ENCODE measurements around the gene KLK15.
"Not testable (repeated sequence)": the region's sequence is repeated elsewhere in the genome, so short reads cannot be mapped to it uniquely, and the experiment has no call there.

Gene KLK15

DNA sequence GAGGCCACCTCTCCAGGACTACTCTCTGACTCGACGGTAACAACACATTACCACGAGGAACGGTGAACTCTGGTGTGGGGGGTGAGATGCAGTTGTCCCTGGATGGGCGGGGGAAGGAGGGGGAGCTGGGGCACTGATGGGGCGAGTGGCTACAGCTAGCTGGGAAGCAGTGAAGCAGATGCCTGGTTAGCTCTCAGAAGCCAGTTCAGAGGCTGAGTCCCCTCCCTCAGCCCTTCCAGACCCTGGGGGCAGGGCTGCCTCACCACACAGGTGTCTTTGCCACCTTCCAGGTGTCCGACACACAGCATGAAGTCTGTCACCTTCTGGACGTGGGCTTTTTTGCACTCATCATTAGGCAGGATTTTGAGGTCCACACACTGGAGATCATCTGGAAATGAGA is 13.7 kb downstream of the KLK15 start:
- DNase-seq, result no peak

DNA sequence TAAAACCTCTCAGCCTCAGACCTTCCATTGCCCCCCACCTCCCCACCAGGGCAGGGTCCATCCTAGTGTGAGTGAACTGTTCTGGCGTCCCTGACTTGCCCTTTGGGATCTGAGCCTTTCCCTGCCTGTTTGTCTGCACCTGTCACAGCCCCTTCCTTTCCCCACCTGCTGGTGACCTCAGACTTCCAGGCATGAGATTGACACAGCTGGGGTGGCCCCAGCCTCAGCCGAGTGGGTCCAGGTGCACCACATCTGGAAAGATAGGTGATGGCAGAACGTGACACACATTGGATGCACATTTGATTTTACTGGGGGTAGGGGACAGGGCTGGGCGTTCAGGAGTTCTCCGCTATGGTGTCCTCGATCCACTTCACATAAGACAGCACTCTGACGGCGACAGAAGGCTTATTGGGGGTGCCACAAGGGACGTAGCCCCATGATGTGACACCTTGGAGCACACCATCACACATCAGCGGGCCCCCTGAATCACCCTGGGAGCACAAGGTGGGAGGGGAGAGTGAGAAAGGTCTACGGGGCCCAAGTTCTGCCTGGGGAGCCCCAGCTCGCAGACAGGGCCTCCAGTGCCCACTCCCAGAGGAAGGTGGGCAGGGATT is 14.4 kb downstream of the KLK15 start:
- DNase-seq, result no peak

DNA sequence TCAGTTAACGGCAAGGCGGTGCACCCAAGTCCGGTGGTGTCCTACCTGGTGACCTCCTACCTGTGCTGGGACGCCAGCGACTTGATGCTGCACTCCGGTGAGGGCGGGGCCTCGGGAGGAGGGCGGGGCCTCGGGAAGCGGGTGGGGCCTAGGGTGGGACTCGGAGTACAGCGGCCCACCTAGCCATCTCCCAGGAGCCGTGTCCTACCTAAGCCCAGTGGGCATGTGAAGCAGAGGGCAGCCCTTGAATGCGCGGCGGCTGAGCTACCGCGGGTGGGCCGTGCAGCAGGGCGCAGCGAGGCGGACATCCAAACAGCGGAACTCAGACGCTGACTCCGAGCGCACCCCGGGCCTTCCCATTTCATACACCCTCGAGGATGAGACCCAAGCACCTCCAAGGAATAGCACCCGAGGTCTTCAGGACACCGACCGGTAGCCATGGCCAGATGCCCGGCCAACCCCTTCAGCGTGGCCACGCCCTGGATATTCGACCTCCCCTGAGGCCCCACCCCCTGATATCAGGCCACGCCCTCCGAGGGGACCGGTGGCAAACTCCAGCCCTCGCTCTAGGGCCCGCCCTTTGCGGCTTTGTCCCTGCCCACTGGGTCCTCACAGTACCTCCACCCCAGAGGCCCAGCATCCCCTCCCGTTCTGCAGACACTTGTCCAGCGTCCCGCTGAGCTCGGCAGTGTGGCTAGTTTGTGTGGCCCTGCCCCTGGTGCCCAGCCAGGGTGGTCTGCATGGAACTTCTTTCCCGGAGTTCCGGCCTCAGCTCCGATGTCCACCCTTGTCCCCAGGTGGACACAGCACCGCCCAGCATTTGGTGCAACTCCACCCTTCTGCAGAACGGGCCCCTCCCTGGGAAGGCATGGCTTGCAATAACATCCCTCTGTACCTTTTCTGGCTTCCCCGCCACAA is 15.2 kb downstream of the KLK15 start:
- no peak for DNase-seq

DNA sequence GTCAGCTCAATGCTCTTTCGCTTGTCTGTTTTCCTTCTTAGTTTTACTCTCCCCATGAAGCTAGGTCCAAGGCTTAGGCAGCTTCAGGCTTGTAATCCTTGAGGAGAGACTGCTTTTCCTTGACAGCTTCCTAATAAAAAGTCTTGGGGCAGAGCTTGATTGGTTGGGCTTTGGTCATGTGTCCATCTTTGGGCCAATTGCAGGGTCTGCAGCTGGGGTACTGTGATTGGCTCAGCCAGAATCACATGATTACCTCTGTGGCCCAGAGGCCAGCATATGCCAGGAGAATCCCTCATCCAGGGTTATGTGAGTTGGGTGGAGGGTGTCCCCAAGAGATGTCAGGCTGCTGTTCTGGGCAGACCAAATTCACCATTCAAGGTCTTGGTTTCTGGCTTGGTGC is 17.9 kb downstream of the KLK15 start:
- DNase-seq, result no peak

DNA sequence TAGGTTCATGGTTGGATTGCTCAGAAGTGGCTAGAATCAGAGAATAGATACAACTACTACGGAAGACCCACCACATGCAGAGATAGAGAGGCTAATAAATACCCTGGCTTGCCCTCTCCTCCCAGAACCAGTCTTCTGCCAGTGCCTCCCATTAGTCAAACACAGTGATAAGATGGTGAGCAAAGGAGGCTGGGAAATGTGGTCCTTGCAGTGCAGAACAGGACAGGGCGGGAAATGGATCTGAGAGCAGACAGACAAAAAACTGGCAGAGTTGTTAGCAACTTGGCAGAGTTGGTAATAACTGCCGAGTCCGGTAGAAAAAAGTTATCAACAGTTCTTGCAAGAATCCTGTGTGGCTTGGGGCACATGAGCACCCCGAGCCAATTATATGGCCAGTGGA is 18.5 kb downstream of the KLK15 start:
- no peak for DNase-seq

DNA sequence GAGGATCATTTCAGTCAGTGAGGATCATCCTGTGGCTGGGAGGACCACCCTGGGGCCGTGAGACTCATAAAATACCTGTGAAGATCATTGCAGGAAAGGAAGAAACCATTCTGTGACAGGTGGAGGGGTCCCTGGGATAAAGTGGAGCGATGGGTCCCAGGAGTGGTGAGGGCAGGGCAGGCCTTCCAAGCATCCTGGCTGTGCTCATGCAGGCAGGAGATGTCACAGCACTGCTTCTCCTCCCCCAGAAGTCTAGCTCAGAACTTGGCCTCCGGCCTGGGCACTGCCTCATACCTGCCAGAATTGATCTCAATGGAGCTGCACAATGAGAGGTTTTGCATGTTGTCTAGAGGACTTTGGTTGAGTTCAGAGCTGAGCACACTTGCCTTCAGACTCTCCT is 20.9 kb downstream of the KLK15 start:
- no peak for DNase-seq

DNA sequence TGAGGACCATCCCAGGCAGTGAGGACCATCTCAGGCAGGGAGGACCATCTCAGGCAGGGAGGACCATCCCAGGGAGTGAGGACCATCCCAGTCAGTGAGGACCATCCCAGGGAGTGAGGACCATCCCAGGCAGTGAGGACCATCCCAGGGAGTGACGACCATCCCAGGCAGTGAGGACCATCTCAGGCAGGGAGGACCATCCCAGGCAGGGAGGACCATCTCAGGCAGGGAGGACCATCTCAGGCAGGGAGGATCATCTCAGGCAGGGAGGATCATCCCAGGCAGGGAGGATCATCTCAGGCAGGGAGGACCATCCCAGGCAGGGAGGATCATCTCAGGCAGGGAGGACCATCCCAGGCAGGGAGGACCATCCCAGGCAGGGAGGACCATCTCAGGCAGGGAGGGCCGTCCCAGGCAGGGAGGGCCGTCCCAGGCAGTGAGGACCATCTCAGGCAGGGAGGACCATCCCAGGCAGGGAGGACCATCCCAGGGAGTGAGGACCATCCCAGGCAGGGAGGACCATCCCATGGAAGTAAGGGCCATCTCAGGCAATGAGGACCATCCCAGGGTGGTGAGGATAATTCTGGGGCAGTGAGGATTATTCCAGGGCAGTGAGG is 21.6 kb downstream of the KLK15 start:
- not testable (repeated sequence) for DNase-seq

DNA sequence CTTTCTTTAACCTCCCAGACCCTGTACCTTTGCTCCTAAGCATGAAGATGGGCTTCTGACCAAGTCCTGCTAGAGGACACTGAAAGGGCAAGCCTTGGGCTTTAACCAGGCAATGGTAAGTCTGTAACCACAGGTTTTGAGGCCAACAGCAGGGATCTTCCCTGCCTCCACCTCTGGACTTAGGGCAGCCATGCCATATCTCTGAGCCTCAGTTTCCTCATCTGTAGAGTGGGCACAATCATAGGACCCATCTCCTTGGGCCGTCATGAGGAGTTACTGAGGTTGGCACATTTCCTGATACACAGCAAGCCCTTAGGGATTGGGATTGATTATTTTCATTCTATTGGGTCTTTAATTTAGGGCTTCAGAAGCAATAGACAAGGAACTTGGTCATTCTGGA is 24.5 kb downstream of the KLK15 start:
- no peak for DNase-seq

DNA sequence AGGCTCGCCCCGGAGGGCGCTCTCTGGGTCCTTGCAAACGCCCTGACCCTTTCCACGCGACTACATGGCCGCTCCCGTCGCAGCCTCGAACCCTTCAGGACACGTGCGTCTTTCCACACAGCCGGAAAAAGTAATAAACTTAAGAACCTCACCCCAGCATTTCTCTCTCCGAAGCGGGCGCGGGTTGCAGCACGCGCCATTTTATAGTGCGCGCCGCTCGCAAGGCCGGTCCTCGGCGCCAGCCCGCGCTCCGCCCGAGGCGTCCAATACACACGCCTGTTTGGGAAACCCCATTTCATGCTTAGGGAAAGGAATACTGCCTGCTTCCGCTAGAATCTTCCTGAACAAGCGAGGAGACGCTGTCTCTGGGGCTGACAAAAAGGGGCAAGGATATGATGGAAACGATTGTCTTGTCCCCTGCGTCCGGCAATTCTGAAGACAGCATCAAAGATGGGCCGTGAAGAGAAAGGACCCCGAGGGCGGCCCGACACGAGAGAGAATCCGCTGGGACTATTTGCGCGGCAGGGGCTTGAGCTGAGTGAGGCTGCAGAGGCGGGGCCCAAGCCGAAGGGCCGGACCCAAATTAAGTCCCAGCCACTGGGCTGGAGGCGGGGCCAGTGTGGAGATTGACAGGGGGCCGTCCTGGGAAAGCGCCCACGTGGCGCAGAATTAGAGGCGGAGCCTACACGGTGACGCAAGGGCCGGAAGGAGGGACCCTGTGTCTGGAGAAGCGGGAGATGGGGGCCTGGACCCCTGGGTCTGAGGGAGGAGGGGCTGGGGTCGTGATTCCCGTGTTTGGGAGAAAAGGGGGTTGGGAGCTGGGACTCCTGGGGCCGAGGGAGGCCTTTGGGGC is 28.7 kb downstream of the KLK15 start:
- peak; percentile 98 to 99 for DNase-seq

DNA sequence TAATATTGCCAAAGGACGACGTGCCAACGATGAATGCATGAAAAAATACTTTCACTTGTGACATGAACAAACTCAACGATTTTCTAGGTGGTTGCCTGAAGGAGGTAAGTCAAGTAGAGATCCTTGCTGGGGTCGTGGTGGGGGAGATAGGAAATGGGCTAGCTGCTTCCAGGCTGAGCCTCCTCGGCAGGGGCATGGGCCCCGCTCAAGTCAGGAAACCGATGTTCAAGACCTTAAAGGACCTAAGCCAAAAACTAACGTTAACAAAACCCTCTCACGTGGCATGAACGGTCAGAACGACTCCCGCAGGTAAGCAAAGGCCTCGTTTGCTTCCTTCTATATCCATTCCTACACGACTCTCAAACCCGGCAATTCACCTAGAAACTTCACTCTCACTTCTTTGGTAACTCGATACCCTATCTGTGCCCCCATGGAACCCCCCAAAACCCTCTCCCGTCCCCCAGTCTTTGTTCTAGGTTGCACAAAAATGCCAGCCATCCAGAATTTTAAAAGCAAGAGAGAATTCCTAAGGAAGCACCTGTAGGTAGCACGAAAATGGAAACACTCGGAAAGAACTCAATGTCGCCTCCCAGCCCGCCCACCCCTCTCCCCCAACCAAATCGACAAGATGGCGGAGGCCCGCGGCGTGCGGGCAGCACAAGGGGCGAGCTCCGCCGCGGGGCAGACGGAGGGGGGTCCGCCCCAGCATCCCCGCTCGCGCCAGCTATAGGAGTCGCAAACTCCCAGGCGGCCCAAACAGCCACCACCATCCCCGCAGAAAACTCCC is 29.5 kb downstream of the KLK15 start:
- DNase-seq, result peak in 1 of 2 experiments; percentile 56

DNA sequence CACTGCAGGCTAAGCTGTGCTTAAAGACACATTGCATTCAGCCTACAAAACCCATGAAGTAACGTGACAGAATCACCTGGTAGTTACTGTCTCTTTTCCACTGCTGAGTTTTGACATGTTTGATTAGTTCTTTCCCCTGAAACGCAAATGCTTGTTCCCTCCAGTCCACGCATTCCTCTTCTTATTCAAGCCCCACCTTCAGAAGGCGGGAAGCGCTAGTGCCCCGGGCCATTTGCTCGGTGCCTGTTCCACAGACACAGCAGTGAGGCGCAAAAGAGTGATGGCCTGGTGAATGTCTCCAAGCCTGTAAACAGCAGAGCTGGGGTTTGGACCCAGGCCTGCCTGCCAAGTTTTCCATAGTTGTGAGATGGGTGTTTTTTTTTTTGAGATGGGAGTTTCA is 32.3 kb downstream of the KLK15 start:
- no peak for DNase-seq

DNA sequence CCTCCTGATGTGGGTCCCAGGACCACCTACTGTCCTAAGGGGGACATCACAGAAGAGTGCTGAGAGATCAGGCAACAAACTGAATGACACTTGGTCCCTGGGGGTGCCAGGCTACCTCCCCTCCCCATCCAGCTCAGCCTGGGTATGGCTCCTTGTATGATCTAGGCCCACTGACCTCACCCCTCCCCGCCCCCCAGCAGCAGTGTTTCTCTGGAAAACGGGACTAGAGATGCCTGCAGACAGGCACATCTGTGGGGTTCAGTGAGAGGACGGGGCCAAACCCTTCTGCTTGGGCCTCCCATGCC is 33.9 kb downstream of the KLK15 start:
- DNase-seq, result no peak

DNA sequence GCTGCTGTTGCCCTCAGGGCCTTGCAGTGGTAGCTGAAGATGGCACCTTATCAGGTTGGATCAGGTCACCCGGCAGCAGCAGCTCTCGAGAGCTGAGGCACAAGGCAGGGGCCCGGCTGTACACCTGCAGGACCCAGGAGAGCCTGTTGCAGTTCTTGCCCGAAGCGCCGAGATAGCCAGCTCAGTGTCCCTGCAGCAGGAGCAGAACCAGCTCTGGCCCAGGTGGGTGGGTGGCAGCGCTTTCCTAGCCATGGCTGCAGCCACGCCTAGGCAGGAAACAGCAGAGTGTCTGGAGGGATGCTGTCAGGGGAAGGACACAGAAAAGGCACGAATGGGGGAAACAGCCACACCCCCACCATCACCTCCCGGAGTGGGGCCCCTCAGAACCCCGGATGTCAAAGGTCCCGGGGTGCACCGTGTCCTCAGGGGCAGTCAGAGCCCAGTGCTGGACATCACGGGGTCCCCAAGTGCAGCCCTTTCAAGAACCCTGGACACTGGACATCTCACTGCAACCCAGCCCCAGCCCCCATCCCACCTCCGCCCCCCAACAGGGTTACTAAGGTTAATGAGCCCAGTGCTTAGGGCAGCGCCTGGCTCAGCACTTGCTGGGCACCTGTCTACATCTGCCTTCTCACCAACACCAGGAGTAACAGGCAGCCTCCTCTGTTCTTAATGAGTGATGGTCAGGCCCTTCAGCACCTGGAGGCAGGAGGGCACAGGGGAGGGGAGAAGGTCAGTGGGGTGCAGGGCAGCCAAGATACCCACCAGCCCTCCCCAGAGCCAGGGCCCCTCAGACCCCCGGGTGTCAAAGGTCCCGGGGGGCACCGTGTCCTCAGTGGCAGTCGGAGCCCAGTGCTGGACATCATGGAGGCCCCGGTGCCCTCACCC is 34.5 kb downstream of the KLK15 start:
- DNase-seq, result no peak

DNA sequence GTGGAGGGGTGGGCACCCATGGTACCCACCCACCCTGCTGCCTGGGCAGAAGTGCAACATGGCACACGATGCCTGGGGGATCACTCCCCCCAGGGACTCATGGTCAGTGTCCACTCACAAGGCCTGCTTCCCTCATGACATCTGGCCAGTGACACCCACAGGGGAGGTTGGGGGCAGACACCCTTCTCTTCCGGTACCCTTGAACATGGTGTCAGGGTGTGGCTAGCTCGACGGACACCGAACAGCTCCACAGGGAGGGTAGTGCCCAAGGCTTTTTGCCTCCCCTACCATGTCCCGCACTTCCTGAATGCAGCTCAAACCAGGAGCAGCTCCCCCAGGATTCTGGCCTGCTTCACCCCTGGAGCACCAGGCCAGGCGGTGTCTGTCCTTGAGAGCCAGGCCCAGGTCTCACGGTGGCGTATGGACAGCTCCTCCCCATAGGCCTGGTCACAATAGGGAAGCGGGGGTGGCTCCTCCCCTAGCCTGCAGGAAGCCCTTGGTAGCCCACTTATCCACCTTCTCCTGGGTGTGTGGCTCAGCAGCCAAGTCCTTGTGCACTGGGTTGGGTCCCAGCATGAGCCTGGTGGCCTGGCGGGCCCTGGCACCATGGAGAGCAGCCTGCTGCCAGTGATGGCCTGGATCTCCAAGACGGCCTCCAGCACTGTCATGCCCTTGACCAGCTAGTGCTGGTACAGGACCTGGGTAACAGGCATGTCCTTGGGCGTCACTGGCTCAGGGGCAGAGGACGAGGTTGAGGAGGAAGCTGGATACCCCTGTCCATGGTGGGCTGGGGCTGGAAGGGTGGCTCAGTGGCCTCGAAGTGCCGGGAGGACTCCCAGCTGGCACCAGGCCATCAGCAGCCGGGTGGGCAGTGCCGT is 35.4 kb downstream of the KLK15 start:
- DNase-seq, result no peak

DNA sequence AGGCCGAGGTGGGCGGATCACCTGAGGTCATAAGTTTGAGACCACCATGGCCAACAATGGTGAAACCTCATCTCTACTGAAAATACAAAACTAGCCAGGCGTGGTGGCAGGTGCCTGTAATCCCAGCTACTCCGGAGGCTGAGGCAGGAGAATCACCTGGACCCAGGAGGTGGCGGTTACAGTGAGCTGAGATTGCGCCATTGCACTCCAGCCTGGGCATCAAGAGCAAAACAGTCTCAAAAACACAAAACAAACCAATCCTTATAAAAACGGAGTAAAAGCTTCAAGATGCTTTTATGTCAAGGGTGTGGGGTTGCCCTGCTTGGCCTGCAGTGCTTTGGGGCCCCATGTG is 36.0 kb downstream of the KLK15 start:
- no peak for DNase-seq

DNA sequence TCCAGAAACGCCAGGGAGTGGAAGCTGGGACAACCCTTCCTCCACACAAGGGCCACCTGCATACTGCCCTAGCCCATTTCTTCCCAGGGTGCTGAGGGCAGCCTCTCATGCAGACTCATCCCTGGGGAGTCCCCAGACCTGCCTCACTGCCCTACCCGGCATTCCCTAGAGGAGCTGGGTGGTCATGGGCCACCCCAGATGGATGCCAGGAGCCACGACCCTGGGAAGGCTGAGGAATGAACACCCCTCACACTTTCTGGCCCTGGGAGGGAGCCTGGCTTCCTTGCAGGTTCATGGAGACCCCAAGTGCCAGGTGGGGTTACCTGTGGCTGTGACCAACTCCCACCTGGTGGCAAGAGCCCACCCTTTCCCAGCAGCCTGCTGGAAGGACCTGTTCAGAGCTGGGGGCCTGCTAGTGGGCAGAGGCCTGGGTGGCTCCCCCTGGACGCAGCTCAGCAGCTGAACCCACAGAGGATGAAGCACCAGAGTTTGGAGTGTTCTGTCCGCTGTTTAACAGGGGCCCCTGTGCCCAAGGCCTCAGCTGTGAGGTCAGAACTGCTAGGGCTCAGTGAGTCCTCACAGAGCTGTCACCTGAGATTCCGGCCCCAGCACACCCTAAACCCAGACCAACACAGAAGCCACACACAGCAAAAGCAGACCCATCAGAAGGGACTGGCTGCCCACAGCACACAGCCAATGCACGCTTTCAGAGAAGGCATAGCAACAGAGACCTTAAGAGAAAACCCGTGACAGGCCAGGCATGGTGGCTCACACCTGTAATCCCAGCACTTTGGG is 36.5 kb downstream of the KLK15 start:
- DNase-seq, result no peak

DNA sequence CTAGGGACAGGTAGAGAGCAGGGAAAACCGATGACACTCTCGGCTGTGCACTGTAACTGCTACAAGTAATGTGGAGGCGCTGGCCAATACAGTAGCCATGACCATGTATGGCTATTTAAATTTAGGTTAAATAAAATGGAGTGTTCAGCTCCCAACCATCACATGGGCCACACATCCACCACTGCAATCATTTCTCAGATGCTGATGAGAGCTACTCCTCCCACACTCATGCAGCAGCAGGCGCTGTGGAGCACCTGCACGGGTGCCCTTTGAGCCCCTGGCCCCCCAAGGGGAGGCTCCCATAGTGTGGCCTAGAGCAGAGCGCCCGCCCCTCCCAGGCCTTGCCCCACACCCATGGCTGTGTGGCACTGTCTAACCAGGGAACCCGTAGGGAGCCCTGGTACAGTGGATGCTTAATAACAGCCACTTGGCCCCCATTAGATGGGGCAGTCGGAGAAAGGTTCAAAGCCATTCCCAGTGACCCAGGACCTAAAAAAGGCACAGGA is 37.2 kb downstream of the KLK15 start:
- DNase-seq, result peak in 1 of 2 experiments; percentile 44

DNA sequence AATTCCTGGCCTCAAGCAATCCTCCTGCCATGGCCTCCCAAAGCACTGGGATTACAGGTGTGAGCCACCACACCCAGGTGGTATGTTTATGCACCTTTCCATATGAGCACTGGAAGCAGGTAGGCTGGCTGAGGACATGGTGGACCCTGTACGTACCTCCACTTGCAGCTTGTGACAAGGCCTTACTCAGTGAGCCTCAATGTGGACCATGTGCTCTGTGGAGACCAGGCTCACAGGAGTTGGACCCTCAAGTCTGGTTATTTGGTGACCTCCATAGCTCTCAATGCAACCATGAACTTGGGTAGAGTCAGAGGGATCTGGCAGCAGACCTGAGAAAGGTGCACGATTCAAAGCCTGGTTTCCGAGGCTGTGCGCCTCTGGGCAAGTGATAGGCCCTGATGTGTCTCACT is 37.7 kb downstream of the KLK15 start:
- peak in 1 of 2 experiments; percentile 39 for DNase-seq

Data from NCI-H524 (cell line).